Ishikawa (cell line): ENCODE measurements around the gene MFGE8.

Experiments used
- MAX ChIP-seq: IDR thresholded peaks from 2 replicates; pipeline ENCODE4 v1.6.1; 2012
- TAF1 ChIP-seq: IDR thresholded peaks from 2 replicates; pipeline ENCODE4 v1.6.1; 2012; ENCODE audit warnings: low read depth, mild to moderate bottlenecking
- TEAD4 ChIP-seq: IDR thresholded peaks from 2 replicates; pipeline ENCODE4 v1.6.1; 2012

GRCh38 chr15:88912500-88912921 lies 668 bp downstream of the MFGE8 start:
- TF ChIP-seq MAX, result no peak
- no peak; the same call in 1 of the 2 replicates for TF ChIP-seq TAF1
- TF ChIP-seq TEAD4, result no peak
